ENCODE results near the gene C2orf68.

GRCh38 chr2:85566265-85566664, 45.6 kb downstream of the C2orf68 start:
- no peak for TF ChIP-seq CTCF (IDR thresholded peaks at IDR 0.05; ENCODE audit: low read depth, low read length, poor library complexity, severe bottlenecking)
- no peak for TF ChIP-seq EZH2phosphoT487 (IDR thresholded peaks at IDR 0.05; ENCODE audit: borderline replicate concordance, low read length)

Data from DOHH2 (cell line).